Fibroblast of mammary gland (primary cell): ENCODE data around the gene CFAP77.

Experiments
- DNase-seq: peaks from one replicate; pipeline ENCODE4 v3.0.0-alpha.2; 2010; ENCODE audit warnings: low read depth
- H3K4me3 ChIP-seq: 2 replicates; pipeline ENCODE4 v1.5.1; 2011; ENCODE audit warnings: low read depth, mild to moderate bottlenecking, low read length, moderate library complexity; ENCODE audit not compliant: control insufficient read depth
- TF ChIP-seq, protein P1 (sequence below): conservative IDR thresholded peaks from 2 replicates; pipeline ENCODE4 v1.5.1; 2011; ENCODE audit warnings: low read depth, low read length, inconsistent platforms; ENCODE audit not compliant: control insufficient read depth, insufficient read depth

Gene CFAP77

DNA sequence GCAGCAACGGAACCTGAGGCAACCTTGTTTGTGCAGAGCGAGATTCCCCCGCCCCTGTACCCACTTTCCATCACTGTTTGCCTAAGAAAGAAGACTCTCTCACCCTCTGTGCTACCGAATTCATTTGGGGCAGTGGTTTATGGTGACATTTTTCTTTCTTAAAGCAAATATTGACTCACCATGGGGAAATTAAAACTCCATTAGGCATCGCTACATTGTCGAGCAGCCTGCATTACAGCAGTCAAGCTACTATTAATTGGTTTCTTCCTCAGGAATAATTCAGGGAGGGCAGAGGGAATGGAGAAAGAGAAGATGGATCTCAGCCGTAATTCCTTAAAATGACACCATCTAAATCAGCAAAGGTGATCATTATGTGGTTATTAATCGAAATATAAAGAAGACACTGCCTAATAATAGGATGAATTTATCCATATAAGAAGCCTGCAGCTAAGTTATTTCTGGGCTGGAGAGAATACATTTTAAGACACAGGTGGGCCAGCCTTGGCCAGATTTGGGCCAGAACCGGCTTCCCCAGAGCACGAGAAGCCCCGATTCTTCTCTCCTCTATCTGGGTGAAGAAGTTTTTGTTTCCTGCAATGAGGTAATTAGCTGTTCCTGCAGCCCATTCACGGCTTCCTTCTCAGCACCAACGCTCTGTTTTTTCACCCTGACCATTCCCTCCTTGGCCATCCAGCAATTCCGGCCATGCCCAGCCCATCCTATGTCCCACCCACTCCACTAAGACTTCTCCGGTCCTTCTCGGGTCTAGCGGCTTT lies 16.8 kb downstream of the CFAP77 start:
- DNase-seq, result no peak
- TF ChIP-seq, protein P1, sequence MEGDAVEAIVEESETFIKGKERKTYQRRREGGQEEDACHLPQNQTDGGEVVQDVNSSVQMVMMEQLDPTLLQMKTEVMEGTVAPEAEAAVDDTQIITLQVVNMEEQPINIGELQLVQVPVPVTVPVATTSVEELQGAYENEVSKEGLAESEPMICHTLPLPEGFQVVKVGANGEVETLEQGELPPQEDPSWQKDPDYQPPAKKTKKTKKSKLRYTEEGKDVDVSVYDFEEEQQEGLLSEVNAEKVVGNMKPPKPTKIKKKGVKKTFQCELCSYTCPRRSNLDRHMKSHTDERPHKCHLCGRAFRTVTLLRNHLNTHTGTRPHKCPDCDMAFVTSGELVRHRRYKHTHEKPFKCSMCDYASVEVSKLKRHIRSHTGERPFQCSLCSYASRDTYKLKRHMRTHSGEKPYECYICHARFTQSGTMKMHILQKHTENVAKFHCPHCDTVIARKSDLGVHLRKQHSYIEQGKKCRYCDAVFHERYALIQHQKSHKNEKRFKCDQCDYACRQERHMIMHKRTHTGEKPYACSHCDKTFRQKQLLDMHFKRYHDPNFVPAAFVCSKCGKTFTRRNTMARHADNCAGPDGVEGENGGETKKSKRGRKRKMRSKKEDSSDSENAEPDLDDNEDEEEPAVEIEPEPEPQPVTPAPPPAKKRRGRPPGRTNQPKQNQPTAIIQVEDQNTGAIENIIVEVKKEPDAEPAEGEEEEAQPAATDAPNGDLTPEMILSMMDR, result no peak
- H3K4me3 ChIP-seq, result no peak overlapping the region

DNA sequence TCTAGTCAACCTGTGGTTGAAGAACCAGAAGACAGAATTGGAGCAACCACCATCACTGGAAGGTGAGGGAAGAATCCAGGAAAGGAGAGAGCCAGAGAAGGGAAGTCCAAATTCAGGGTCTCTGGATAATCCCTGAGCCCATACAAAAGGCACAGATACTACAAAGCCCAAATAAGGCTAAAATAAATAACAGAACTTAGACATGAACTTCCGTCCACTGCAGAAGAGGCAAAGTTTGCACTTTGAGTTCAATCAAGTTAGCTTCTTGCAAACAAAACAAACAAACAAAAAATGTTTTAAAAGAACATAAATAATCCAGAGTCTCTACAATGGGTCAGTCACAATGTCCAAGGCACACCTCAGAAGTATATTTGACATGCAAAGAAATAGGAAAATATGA lies 21.0 kb downstream of the CFAP77 start:
- TF ChIP-seq, protein P1, result no peak
- DNase-seq, result no peak
- no peak overlapping the region for H3K4me3 ChIP-seq

DNA sequence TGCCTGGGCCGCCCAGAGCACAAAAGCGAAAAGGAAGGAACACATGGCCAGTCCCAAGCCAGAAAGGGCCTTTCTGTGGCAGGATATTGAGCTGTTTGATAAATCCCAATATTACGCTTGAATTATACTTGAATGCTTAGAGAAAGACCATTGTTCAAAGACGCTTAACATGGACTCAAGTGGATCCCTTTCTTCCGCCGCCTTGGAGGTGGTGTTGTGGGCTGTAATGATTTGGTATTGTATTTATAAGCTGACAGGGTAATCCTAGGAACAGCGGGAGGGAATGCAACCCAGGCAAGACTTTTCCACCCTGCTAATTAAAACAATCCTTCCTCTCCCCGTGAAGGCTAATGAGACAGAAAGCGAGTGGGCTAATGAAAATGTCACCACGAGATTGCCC lies 24.9 kb downstream of the CFAP77 start:
- TF ChIP-seq, protein P1, result no peak
- DNase-seq, result no peak
- H3K4me3 ChIP-seq, result no peak overlapping the region

DNA sequence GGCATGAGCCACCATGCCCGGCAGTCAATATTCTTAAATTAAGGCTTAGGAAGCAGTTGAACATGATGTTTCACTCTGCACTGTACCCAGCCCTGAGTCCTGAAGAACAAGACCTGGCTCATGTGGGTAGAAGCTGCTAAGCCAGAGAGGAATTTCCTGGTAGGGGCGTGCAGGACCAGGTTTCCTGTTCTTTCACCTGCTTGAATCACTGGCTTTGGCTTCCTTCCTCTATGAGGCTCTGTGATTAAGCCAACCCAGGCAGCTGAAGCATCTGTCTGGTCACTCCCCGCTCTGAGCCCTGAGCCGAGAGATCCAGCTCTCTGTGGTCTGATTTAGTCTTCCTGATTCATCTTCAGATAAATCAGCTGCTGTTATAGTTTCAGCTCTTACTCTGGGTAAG lies 29.1 kb downstream of the CFAP77 start:
- TF ChIP-seq, protein P1, result no peak
- DNase-seq, result no peak
- no peak overlapping the region for H3K4me3 ChIP-seq

DNA sequence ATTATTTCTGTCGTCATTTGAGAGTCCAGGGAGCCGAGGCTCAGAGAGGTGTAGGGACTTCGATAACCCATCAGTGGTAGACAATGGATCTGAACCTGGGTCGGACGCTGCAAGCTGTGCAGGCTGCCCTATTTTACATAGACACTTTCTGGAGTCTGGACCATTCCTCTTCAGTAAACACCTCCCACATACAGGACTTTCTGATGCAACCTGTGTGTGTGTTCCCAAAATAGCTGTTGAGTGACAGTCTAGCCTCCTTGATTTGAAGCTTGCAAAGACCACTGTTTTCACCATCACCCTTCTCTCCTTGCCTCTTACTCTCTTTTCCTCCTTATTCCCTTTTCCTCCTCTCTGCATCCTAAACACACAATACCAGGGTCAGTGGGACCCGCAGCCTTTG lies 30.7 kb downstream of the CFAP77 start:
- H3K4me3 ChIP-seq, result no peak overlapping the region
- TF ChIP-seq, protein P1, result no peak
- no peak for DNase-seq

DNA sequence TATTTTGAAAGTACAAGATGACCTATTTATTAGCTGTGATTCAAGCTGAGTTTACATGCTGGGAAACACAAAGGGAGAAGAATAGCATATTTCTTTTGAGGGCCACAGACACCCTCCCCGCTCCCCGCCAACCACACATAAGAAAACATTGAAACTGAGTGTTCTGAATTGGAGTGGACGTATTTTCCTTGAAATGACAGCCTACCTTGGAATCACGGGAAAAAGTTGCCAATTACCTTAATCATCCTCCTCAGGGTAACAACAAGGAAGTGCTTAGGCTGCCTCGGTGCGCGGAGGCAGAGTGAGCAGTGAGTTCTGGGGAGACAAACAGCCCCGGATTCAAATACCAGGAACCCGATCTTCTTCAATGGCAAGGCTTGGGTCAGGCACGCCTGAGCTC lies 31.4 kb downstream of the CFAP77 start:
- TF ChIP-seq, protein P1, result no peak
- H3K4me3 ChIP-seq, result no peak overlapping the region
- DNase-seq, result no peak
